GM12878 (cell line): ENCODE results near the gene HHAT.

Source experiments
- EP300 ChIP-seq, 2 experiments: fragments of 150-350 bp in 1 of 2; IDR thresholded peaks; 2 replicates each; pipeline ENCODE4 v1.6.1; 2011 to 2012; ENCODE audit warnings: low read depth in 2 of 2, low read length in 2 of 2, borderline replicate concordance in 1 of 2, improper control_type of control experiment in 1 of 2, inconsistent platforms in 1 of 2; ENCODE audit not compliant: control insufficient read depth in 1 of 2
- HDGF ChIP-seq: fragments of 450-650 bp; IDR thresholded peaks from 2 replicates; pipeline ENCODE4 v1.6.1; 2016; ENCODE audit warnings: antibody characterized with exemption
- MYC ChIP-seq: IDR thresholded peaks from 2 replicates; pipeline ENCODE4 v1.6.1; 2011; ENCODE audit warnings: mild to moderate bottlenecking, low read length, moderate library complexity, inconsistent platforms; ENCODE audit not compliant: insufficient read depth, insufficient replicate concordance, insufficient read length, severe bottlenecking
- POLR2A ChIP-seq: IDR thresholded peaks from 2 replicates; pipeline ENCODE4 v1.6.1; 2011; ENCODE audit warnings: low read depth, mild to moderate bottlenecking, low read length
- RFX5 ChIP-seq: IDR thresholded peaks from 2 replicates; pipeline ENCODE4 v1.6.1; 2011; ENCODE audit warnings: low read depth, low read length, improper control_type of control experiment
- TBL1XR1 ChIP-seq: IDR thresholded peaks from 2 replicates; pipeline ENCODE4 v1.6.1; 2012; ENCODE audit warnings: low read depth, low read length, improper control_type of control experiment

GRCh38 chr1:210490781-210491180 is 162.1 kb downstream of the HHAT start:
- TF ChIP-seq POLR2A (no peak), TBL1XR1 (no peak), EP300 (IDR thresholded peaks at IDR 0.05; ENCODE audit: borderline replicate concordance in 1 of 2, control insufficient read depth in 1 of 2, low read depth in 2 of 2, low read length in 2 of 2) (no peak), HDGF (no peak), RFX5 (no peak), MYC (no peak)
